H1 (cell line): Measurements from ENCODE around the gene KIF13A. TPM values are rescaled to one million over a fixed set of nuclear protein-coding genes. Genes with fewer than 3 reads are reported as not detected.

Experiments used
- CTCF ChIA-PET: fragments of 300-600 bp; sonication (Branson Sonifier 250); formaldehyde crosslinking; loops from one replicate; lab custom pipeline; 2021; ENCODE audit not compliant: partially characterized antibody; lab: Charles Lee
- POLR2A ChIA-PET: fragments of 300-600 bp; sonication (Branson Sonifier 250); formaldehyde crosslinking; loops from one replicate; lab custom pipeline; 2021; ENCODE audit warnings: inconsistent platforms; ENCODE audit not compliant: partially characterized antibody; lab: Charles Lee
- DNase-seq, 2 experiments: peaks; one replicate each; pipeline versions ENCODE4 v3.0.0 to v3.0.0-alpha.2; 2010 to 2022; ENCODE audit warnings: low spot score in 2 of 2, low read depth in 1 of 2, mixed read lengths in 1 of 2
- FAIRE-seq: peaks from 2 replicates; lab custom pipeline; 2011; peaks lifted over from hg19 to GRCh38; lab: Jason Lieb, UNC
- H2AFZ ChIP-seq: 2 replicates; pipeline ENCODE4 v1.8.1; 2012; ENCODE audit warnings: low read length, inconsistent platforms
- H2AK5ac ChIP-seq: 2 replicates; pipeline ENCODE4 v1.6.1; 2013; ENCODE audit warnings: low read depth, low read length
- H2BK120ac ChIP-seq: replicated peaks from 2 replicates; pipeline ENCODE3; 2013; ENCODE audit warnings: low read depth, low read length, inconsistent platforms
- H2BK12ac ChIP-seq: 2 replicates; pipeline ENCODE4 v1.6.1; 2013; ENCODE audit warnings: low read depth, low read length
- H2BK15ac ChIP-seq: 2 replicates; pipeline ENCODE4 v1.6.1; 2013; ENCODE audit warnings: low read length
- H2BK20ac ChIP-seq: 2 replicates; pipeline ENCODE4 v1.6.1; 2013; ENCODE audit warnings: low read length
- H2BK5ac ChIP-seq: 2 replicates; pipeline ENCODE4 v1.6.1; 2013; ENCODE audit warnings: low read depth, low read length
- H3K14ac ChIP-seq: 2 replicates; pipeline ENCODE4 v1.6.1; 2013; ENCODE audit warnings: inconsistent platforms; ENCODE audit not compliant: insufficient read length
- H3K18ac ChIP-seq: 2 replicates; pipeline ENCODE4 v1.6.1; 2013; ENCODE audit warnings: low read length; ENCODE audit errors: extremely low read depth
- H3K23ac ChIP-seq: 2 replicates; pipeline ENCODE4 v1.6.1; 2013; ENCODE audit warnings: inconsistent platforms; ENCODE audit not compliant: insufficient read length
- H3K23me2 ChIP-seq: 2 replicates; pipeline ENCODE4 v1.6.1; 2013; ENCODE audit warnings: low read depth, low read length
- H3K27ac ChIP-seq: 2 replicates; pipeline ENCODE4 v1.6.1; 2011; ENCODE audit warnings: low read depth, low read length, inconsistent platforms
- H3K27me3 ChIP-seq, 4 experiments: replicated peaks in 1 of 4; 1 replicate in 1 of 4; 2 replicates in 3 of 4; pipeline versions ENCODE4 v1.6.1 to v1.8.1; 2011 to 2013; ENCODE audit warnings: low read length in 3 of 4, mild to moderate bottlenecking in 3 of 4, inconsistent platforms in 2 of 4, mixed read lengths in 2 of 4, moderate library complexity in 1 of 4; ENCODE audit not compliant: control insufficient read depth in 3 of 4, insufficient read depth in 3 of 4; ENCODE audit errors: extremely low read depth in 1 of 4
- H3K36me3 ChIP-seq, 4 experiments: 2 replicates each; pipeline versions ENCODE4 v1.6.1 to v1.8.1; 2011 to 2013; ENCODE audit warnings: mild to moderate bottlenecking in 4 of 4, low read length in 3 of 4, moderate library complexity in 2 of 4, control low read depth in 1 of 4, inconsistent platforms in 1 of 4; ENCODE audit not compliant: insufficient read depth in 4 of 4, control insufficient read depth in 2 of 4
- H3K4ac ChIP-seq: replicated peaks from 2 replicates; pipeline ENCODE3; 2013; ENCODE audit warnings: low read length, low read depth, mixed read lengths, inconsistent platforms; ENCODE audit not compliant: insufficient read length
- H3K4me1 ChIP-seq, 4 experiments: replicated peaks in 1 of 4; 1 replicate in 1 of 4; 2 replicates in 3 of 4; pipeline versions ENCODE4 v1.6.1 to v1.8.1; 2011 to 2013; ENCODE audit warnings: low read length in 3 of 4, inconsistent platforms in 2 of 4, mixed read lengths in 1 of 4; ENCODE audit not compliant: insufficient read depth in 4 of 4, control insufficient read depth in 3 of 4
- H3K4me2 ChIP-seq, 2 experiments: 2 replicates each; pipeline versions ENCODE4 v1.6.1 to v1.8.1; 2011 to 2013; ENCODE audit warnings: low read depth in 2 of 2, low read length in 2 of 2, control low read depth in 1 of 2, inconsistent platforms in 1 of 2, mild to moderate bottlenecking in 1 of 2; ENCODE audit not compliant: insufficient read depth in 1 of 2
- H3K4me3 ChIP-seq, 4 experiments: fragments of 200-600, 300-600 bp in 1 of 4; sonication (generic), shearing (Covaris generic), sonication (Bioruptor Twin) in 1 of 4; 2 replicates each; pipeline versions ENCODE4 v1.5.1 to v1.8.1; 2011 to 2016; ENCODE audit warnings: low read length in 4 of 4, low read depth in 3 of 4, control low read depth in 2 of 4, inconsistent platforms in 2 of 4, mild to moderate bottlenecking in 2 of 4, mixed read lengths in 1 of 4, moderate library complexity in 1 of 4; ENCODE audit not compliant: insufficient read depth in 2 of 4; ENCODE audit errors: extremely low read depth in 1 of 4
- H3K56ac ChIP-seq: replicated peaks from 2 replicates; pipeline ENCODE3; 2013; ENCODE audit warnings: low read depth, mild to moderate bottlenecking, mixed read lengths, low read length, inconsistent platforms; ENCODE audit not compliant: insufficient read length
- H3K79me1 ChIP-seq: 2 replicates; pipeline ENCODE4 v1.6.1; 2013; ENCODE audit warnings: low read depth, low read length, control low read depth
- H3K79me2 ChIP-seq, 2 experiments: 2 replicates each; pipeline versions ENCODE4 v1.6.1 to v1.8.1; 2012 to 2013; ENCODE audit warnings: low read length in 2 of 2, mild to moderate bottlenecking in 2 of 2, inconsistent platforms in 1 of 2; ENCODE audit not compliant: insufficient read depth in 2 of 2, control insufficient read depth in 1 of 2
- H3K9ac ChIP-seq, 4 experiments: replicated peaks in 1 of 4; 1 replicate in 1 of 4; 2 replicates in 3 of 4; pipeline versions ENCODE4 v1.6.1 to v1.8.1; 2011 to 2013; ENCODE audit warnings: low read depth in 3 of 4, low read length in 3 of 4, control low read depth in 2 of 4, mild to moderate bottlenecking in 2 of 4, moderate library complexity in 2 of 4, inconsistent platforms in 1 of 4; ENCODE audit errors: extremely low read depth in 1 of 4
- H3K9me3 ChIP-seq, 2 experiments: 2 replicates each; pipeline versions ENCODE4 v1.6.1 to v1.8.1; 2012 to 2013; ENCODE audit warnings: mild to moderate bottlenecking in 2 of 2, moderate library complexity in 2 of 2, control low read depth in 1 of 2, inconsistent platforms in 1 of 2, low read depth in 1 of 2, low read length in 1 of 2, mixed read lengths in 1 of 2; ENCODE audit not compliant: insufficient read depth in 2 of 2
- H4K20me1 ChIP-seq, 2 experiments: replicated peaks in 1 of 2; 2 replicates each; pipeline versions ENCODE3 to v1.8.1; 2011 to 2013; ENCODE audit warnings: inconsistent platforms in 2 of 2, low read length in 2 of 2, mild to moderate bottlenecking in 1 of 2; ENCODE audit not compliant: insufficient read depth in 2 of 2, control insufficient read depth in 1 of 2
- H4K5ac ChIP-seq: 2 replicates; pipeline ENCODE4 v1.6.1; 2013; ENCODE audit warnings: low read length, low read depth, mixed read lengths, inconsistent platforms; ENCODE audit not compliant: insufficient read length
- H4K8ac ChIP-seq: 2 replicates; pipeline ENCODE4 v1.8.0; 2013; ENCODE audit warnings: mild to moderate bottlenecking, moderate library complexity, low read length, inconsistent platforms; ENCODE audit not compliant: insufficient read depth; ENCODE audit errors: extremely low read depth
- H4K91ac ChIP-seq: replicated peaks from 2 replicates; pipeline ENCODE3; 2013; ENCODE audit warnings: low read length, mixed read lengths, inconsistent platforms; ENCODE audit not compliant: insufficient read length
- CBX5 ChIP-seq: fragments of 300-800, 300-1000 bp; sonication (generic); IDR thresholded peaks from 2 replicates; pipeline ENCODE4 v1.7.1; 2016; ENCODE audit warnings: antibody characterized with exemption, low read length, low read depth
- CBX8 ChIP-seq: fragments of 300-800, 300-1000 bp; sonication (generic); IDR thresholded peaks from 2 replicates; pipeline ENCODE4 v1.7.1; 2016; ENCODE audit warnings: low read depth, low read length, borderline replicate concordance
- CEBPB ChIP-seq: IDR thresholded peaks from 2 replicates; pipeline ENCODE4 v1.6.1; 2012; ENCODE audit warnings: low read depth, low read length
- CHD2 ChIP-seq: IDR thresholded peaks from 2 replicates; pipeline ENCODE4 v1.6.1; 2012; ENCODE audit warnings: low read length, improper control_type of control experiment
- EGR1 ChIP-seq: IDR thresholded peaks from 2 replicates; pipeline ENCODE4 v1.6.1; 2011; ENCODE audit warnings: low read depth, low read length, borderline replicate concordance
- GTF2F1 ChIP-seq: IDR thresholded peaks from 2 replicates; pipeline ENCODE4 v1.6.1; 2012; ENCODE audit warnings: low read depth, low read length, improper control_type of control experiment, borderline replicate concordance
- NRF1 ChIP-seq: IDR thresholded peaks from 2 replicates; pipeline ENCODE4 v1.6.1; 2011; ENCODE audit warnings: mild to moderate bottlenecking, low read depth, low read length, improper control_type of control experiment
- POLR2AphosphoS5 ChIP-seq: IDR thresholded peaks from 2 replicates; pipeline ENCODE4 v1.6.1; 2011; ENCODE audit warnings: low read depth, low read length
- SIX5 ChIP-seq: IDR thresholded peaks from 2 replicates; pipeline ENCODE4 v1.6.1; 2011; ENCODE audit warnings: mild to moderate bottlenecking, low read depth, low read length
- SP1 ChIP-seq: IDR thresholded peaks from 2 replicates; pipeline ENCODE4 v1.6.1; 2011; ENCODE audit warnings: low read depth, low read length
- SP2 ChIP-seq: IDR thresholded peaks from 2 replicates; pipeline ENCODE4 v1.6.1; 2012; ENCODE audit warnings: mild to moderate bottlenecking, low read length, inconsistent platforms
- WGBS, 2 experiments: shearing (Covaris generic) in 1 of 2; methylation state at CpG; one replicate each; pipeline versions ENCODE4 v1.1.6 to v1.1.7; 2013 to 2015; ENCODE audit warnings: low lambda C conversion rate in 2 of 2, mixed read lengths in 2 of 2, inconsistent platforms in 1 of 2, low coverage in 1 of 2, missing lambda C conversion rate in 1 of 2; ENCODE audit not compliant: insufficient replicate concordance in 2 of 2, insufficient coverage in 1 of 2, insufficient read length in 1 of 2; ENCODE audit errors: extremely low coverage in 1 of 2, missing lambda C conversion rate in 1 of 2; 5-methylcytosine and 5-hydroxymethylcytosine counted together
- polyA plus RNA-seq, 7 experiments: library from polyadenylated mRNA; depleted of rRNA in 3 of 7; stranded (reverse) in 5 of 7; unstranded in 2 of 7; fragments of >200 nt in 5 of 7; fragments of 200-250 nt in 2 of 7; gene quantifications; 1 replicate in 5 of 7; 2 replicates in 1 of 7; 4 replicates in 1 of 7; pipeline versions ENCODE4 v1.2.1 to v1.2.3, GENCODE V29; 2011 to 2013; ENCODE audit warnings: missing spikeins in 2 of 7, mixed read lengths in 2 of 7
- total RNA-seq: library from RNA; stranded (reverse); fragmentation: NEBNext Ultra II Directional; extraction: Animal tissue kit (Norgen Biotek cat#: 25700); gene quantifications from 2 replicates; pipeline ENCODE4 v1.2.1, GENCODE V29; 2021

KIF13A gene
- total and polyA plus RNA-seq, 2 of the 8 experiments (the other 6 are each of a cell fraction or from before 2014, with no cell fraction given) = 14.7 to 40.8 TPM

- H2AK5ac ChIP-seq = no peak overlapping the region
- POLR2A ChIA-PET = no interaction called here
- no peaks in the 10 kb centered on the region for H3K79me2 ChIP-seq
- H3K23me2 ChIP-seq = no peaks in the 10 kb centered on the region
- no peak overlapping the region for H3K18ac ChIP-seq
- H3K27me3 ChIP-seq = peaks cover 0 to 1% (median 0%) of the 10 kb centered on the region in 4 experiments; a peak in 1 of 7 replicates
- H4K91ac ChIP-seq = no peak overlapping the region
- no peak overlapping the region for H3K4me3 ChIP-seq
- H2BK15ac ChIP-seq = no peak overlapping the region
- no peak overlapping the region for H3K27ac ChIP-seq
- no peak overlapping the region for H2BK120ac ChIP-seq
- WGBS, 2 experiments = 83% methylated on average over 1 of the region's 1 CpG; no CpG with 5 or more reads in 1 of the 2 experiments
- DNase-seq = no peak
- CTCF ChIA-PET = interaction anchor here (0.5 kb wide), 1 partner anchor 57 kb away, joined by 3 read pairs; no protein-coding TSS in a partner anchor
- H2BK5ac ChIP-seq = no peak overlapping the region
- no peak overlapping the region for H2BK12ac ChIP-seq
- H3K4me2 ChIP-seq = no peak overlapping the region
- TF ChIP-seq CBX5 = no peak
- TF ChIP-seq EGR1 = no peak
- no peak for TF ChIP-seq GTF2F1
- no peak for TF ChIP-seq SIX5
- TF ChIP-seq CBX8 = no peak
- TF ChIP-seq NRF1 = no peak
- no peak for TF ChIP-seq CEBPB
- no peak for TF ChIP-seq SP1
- TF ChIP-seq SP2 = no peak
- no peak for TF ChIP-seq POLR2AphosphoS5
- TF ChIP-seq CHD2 = no peak
- TF ChIP-seq, all 59 proteins: peak for 0
- Histone ChIP-seq H3K36me3 (peaks cover 5 to 49% (median 36%) of the 10 kb centered on the region in 4 experiments; a peak in 7 of 8 replicates), H4K5ac (no peak overlapping the region), H2BK20ac (no peak overlapping the region), H4K8ac (no peak overlapping the region), H4K20me1 (no peaks in the 10 kb centered on the region), H3K4ac (no peak overlapping the region), H3K4me1 (no peaks in the 10 kb centered on the region), H3K9ac (no peak overlapping the region), H3K79me1 (no peaks in the 10 kb centered on the region), H3K23ac (no peak overlapping the region), H3K56ac (no peak overlapping the region), H3K14ac (no peak overlapping the region), H2AFZ (no peak overlapping the region), H3K9me3 (no peaks in the 10 kb centered on the region)
- no peak for FAIRE-seq
Observed at GRCh38 chr6:17768881-17769280, 218.6 kb downstream of the KIF13A start.
